Gastroesophageal sphincter (tissue), 4 donors: ENCODE data around the gene BTBD6. TPM values are rescaled to one million over a fixed set of nuclear protein-coding genes. Genes with fewer than 3 reads are reported as not detected.

Experiments used
- ATAC-seq: fragments of 150-250 bp; one replicate; pipeline ENCODE4 v1.9.1; 2016; ENCODE audit warnings: mild to moderate bottlenecking, moderate library complexity
- H3K27ac ChIP-seq, 4 donors: fragments of 200-600 bp; sonication (generic) in 3 of 4; 1 replicate in 3 of 4; 2 replicates in 1 of 4; pipeline ENCODE4 v1.5.1; 2016 to 2019
- H3K27me3 ChIP-seq: fragments of 200-600 bp; sonication (generic); one replicate; pipeline ENCODE4 v1.5.1; 2019
- H3K36me3 ChIP-seq, 2 donors: fragments of 200-600 bp; sonication (generic); one replicate each; pipeline ENCODE4 v1.5.1; 2019; ENCODE audit warnings: control low read depth in 1 of 2
- H3K4me1 ChIP-seq, 3 donors: fragments of 200-600 bp; sonication (generic); 1 replicate in 2 of 3; 2 replicates in 1 of 3; pipeline ENCODE4 v1.5.1; 2016 to 2019; ENCODE audit warnings: control low read depth in 2 of 3
- H3K4me3 ChIP-seq, 2 donors: fragments of 200-600 bp; sonication (generic); one replicate each; pipeline ENCODE4 v1.5.1; 2019; ENCODE audit warnings: mild to moderate bottlenecking in 1 of 2, moderate library complexity in 1 of 2
- H3K9me3 ChIP-seq, 3 donors: fragments of 200-600 bp; sonication (generic); one replicate each; pipeline ENCODE4 v1.5.1; 2017 to 2019; ENCODE audit warnings: control low read depth in 2 of 3
- EP300 ChIP-seq: sonication (generic); formaldehyde crosslinking; IDR thresholded peaks from one replicate; pipeline ENCODE4 v1.6.1; 2017; ENCODE audit warnings: antibody characterized with exemption, mild to moderate bottlenecking
- POLR2A ChIP-seq, 2 donors: fragments of 450-650 bp; IDR thresholded peaks; one replicate each; pipeline ENCODE4 v1.6.1; 2017; ENCODE audit warnings: antibody characterized with exemption in 2 of 2, mild to moderate bottlenecking in 2 of 2, moderate library complexity in 1 of 2
- POLR2AphosphoS5 ChIP-seq: sonication (generic); formaldehyde crosslinking; IDR thresholded peaks from one replicate; pipeline ENCODE4 v1.6.1; 2017; ENCODE audit warnings: antibody characterized with exemption
- WGBS, 2 donors: methylation state at CpG; one replicate each; pipeline ENCODE4 v1.1.5; 2018; ENCODE audit warnings: low coverage in 1 of 2; 5-methylcytosine and 5-hydroxymethylcytosine counted together
- total RNA-seq, 4 donors: library from RNA; depleted of rRNA; stranded (reverse); fragments of >200 nt; gene quantifications; one replicate each; pipeline ENCODE4 v1.1.0, GENCODE V29; 2016
- TF ChIP-seq, protein P1 (sequence below), 4 experiments: fragments of 200-600 bp in 2 of 4; fragments of 450-650 bp in 2 of 4; sonication (generic) in 1 of 4; IDR thresholded peaks; one replicate each; pipeline ENCODE4 v1.5.1; 2017 to 2019; ENCODE audit warnings: antibody characterized with exemption in 4 of 4, mild to moderate bottlenecking in 2 of 4, moderate library complexity in 2 of 4

The BTBD6 gene
- total RNA-seq, 4 donors from 2014 or later = 50.9 to 80.7 (median 66.1) TPM

DNA sequence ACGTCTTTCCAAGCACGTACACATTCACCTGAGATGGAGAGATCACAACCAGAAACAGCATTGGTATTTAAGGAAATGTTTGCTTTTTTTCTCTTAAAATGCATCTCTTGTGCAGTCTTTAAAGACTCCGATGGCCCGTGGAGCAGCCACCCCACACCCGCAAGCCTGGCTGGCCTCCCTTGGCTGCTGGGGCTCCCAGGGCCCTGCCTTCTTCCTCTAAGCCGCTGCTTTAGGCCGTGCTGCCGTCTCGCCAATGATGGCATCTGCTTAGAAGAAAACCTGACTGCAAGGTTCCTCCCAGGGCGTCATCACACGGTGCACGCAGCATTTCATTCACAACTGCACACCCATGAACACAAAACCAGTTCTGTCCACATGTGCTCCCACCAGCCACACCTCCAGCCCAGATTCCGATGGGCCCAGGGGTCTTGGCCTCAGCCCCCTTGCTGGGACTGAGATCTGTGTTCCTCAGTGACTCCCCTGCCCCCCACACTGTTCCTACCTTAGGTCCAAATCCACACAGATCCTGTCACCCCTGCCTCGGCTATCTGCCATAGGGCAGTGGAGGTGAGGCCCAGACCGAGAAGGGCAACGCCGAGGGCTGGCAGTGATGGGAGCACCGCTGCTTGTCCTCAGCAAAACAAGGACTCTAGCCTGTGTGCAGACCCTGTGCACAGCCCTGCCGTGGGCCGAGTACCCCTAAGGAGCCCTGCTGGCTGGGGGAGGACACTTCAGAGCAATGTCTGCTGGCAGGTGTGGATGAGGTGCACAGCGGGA is 4.4 kb downstream of the BTBD6 start:
- H3K27ac ChIP-seq = no peak overlapping the region
- no peak overlapping the region for H3K4me3 ChIP-seq
- WGBS, 2 donors = 87 to 100% methylated on average over 1 to 21 of the region's 21 CpGs
- TF ChIP-seq EP300 (no peak), POLR2AphosphoS5 (no peak), POLR2A (IDR thresholded peaks at IDR 0.05) (no peak)
- TF ChIP-seq, protein P1, sequence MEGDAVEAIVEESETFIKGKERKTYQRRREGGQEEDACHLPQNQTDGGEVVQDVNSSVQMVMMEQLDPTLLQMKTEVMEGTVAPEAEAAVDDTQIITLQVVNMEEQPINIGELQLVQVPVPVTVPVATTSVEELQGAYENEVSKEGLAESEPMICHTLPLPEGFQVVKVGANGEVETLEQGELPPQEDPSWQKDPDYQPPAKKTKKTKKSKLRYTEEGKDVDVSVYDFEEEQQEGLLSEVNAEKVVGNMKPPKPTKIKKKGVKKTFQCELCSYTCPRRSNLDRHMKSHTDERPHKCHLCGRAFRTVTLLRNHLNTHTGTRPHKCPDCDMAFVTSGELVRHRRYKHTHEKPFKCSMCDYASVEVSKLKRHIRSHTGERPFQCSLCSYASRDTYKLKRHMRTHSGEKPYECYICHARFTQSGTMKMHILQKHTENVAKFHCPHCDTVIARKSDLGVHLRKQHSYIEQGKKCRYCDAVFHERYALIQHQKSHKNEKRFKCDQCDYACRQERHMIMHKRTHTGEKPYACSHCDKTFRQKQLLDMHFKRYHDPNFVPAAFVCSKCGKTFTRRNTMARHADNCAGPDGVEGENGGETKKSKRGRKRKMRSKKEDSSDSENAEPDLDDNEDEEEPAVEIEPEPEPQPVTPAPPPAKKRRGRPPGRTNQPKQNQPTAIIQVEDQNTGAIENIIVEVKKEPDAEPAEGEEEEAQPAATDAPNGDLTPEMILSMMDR (IDR thresholded peaks at IDR 0.05) = no peak
- peaks cover 0 to 77% of the 10 kb centered on the region in 2 donors for H3K36me3 ChIP-seq
- peaks cover 0 to 26% (median 7%) of the 10 kb centered on the region in 3 donors for H3K4me1 ChIP-seq
- no peaks in the 10 kb centered on the region for H3K27me3 ChIP-seq
- no peaks in the 10 kb centered on the region for H3K9me3 ChIP-seq
- no peak for ATAC-seq

DNA sequence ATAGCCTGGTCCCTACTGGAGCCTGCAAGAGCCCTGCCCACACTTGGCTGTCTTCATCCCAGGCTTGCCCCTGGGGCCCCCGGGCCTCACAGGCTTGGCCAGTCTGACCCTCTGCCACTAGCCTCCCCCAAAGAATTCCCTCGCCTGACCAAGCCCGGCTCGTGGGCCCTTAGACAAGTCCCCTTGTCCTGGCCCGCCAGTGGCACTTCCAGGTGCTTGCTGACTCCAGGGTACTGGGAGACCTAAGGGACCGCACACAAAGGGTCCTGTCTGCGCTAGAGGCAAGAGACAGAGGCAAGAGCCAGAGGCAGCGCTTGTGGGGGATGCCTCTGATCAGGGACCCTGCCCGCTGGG is 5.0 kb downstream of the BTBD6 start:
- Histone ChIP-seq H3K9me3 (no peaks in the 10 kb centered on the region), H3K36me3 (peaks cover 0 to 79% of the 10 kb centered on the region in 2 donors), H3K4me1 (peaks cover 0 to 20% (median 4%) of the 10 kb centered on the region in 3 donors), H3K27me3 (no peaks in the 10 kb centered on the region), H3K27ac (no peak overlapping the region), H3K4me3 (no peak overlapping the region)
- no CpG with 5 or more reads among the region's 9 CpGs for WGBS, 2 donors
- TF ChIP-seq, protein P1 (IDR thresholded peaks at IDR 0.05) = no peak
- no peak for TF ChIP-seq POLR2AphosphoS5
- TF ChIP-seq POLR2A (IDR thresholded peaks at IDR 0.05) = no peak
- TF ChIP-seq EP300 = no peak
- no peak for ATAC-seq

DNA sequence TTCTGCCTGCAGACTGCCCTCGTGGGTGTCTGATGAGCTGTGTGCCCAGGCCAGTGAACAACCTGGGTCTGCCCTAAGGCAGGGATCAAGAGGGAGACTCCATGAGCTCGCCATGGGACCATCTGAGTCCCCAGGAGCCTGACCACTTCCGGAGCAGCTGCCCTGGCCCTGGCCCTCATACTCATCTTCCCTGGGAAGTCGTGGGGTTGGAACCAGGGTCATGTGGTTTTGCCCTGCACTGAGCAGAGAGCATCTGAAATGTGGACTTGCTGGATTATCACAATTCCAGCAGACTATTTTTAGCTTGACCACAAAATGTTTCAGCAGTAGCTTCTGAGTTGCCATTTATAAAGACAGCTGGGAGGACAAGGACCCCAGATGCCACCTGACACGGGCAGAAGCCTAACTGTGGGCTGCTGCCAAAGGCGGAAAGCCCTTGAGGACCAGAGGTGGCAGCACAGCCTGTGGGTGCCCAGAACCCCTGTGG is 6.7 kb downstream of the BTBD6 start:
- H3K27me3 ChIP-seq = no peaks in the 10 kb centered on the region
- H3K4me1 ChIP-seq = peaks cover 0 to 9% (median 0%) of the 10 kb centered on the region in 3 donors
- TF ChIP-seq, protein P1 (IDR thresholded peaks at IDR 0.05) = no peak
- TF ChIP-seq POLR2A (IDR thresholded peaks at IDR 0.05) = no peak
- H3K4me3 ChIP-seq = no peak overlapping the region
- H3K36me3 ChIP-seq = peaks cover 0 to 86% of the 10 kb centered on the region in 2 donors
- ATAC-seq = no peak
- no peaks in the 10 kb centered on the region for H3K9me3 ChIP-seq
- no peak overlapping the region for H3K27ac ChIP-seq
- WGBS, 2 donors = 100% methylated on average over 1 of the region's 6 CpGs; no CpG with 5 or more reads in 1 of the 2 donors

GRCh38 chr14:105256292-105256960 is 8.1 kb downstream of the BTBD6 start:
- Histone ChIP-seq H3K27me3 (no peaks in the 10 kb centered on the region), H3K36me3 (peaks cover 0 to 88% of the 10 kb centered on the region in 2 donors), H3K9me3 (no peaks in the 10 kb centered on the region), H3K27ac (no peak overlapping the region), H3K4me1 (no peaks in the 10 kb centered on the region), H3K4me3 (no peak overlapping the region)
- 91% methylated on average over 4 of the region's 19 CpGs; no CpG with 5 or more reads in 1 of the 2 donors for WGBS, 2 donors
- no peak for ATAC-seq
- TF ChIP-seq, protein P1 (IDR thresholded peaks at IDR 0.05) = no peak
- TF ChIP-seq EP300 = no peak
- no peak for TF ChIP-seq POLR2AphosphoS5
- no peak for TF ChIP-seq POLR2A (IDR thresholded peaks at IDR 0.05)
